Measurements from ENCODE around the gene GNE. TPM values are rescaled to one million over a fixed set of nuclear protein-coding genes. Genes with fewer than 3 reads are reported as not detected.

Gene GNE
- total and polyA plus RNA-seq, 2 of the 8 experiments (the other 6 are each of a cell fraction or from before 2014, with no cell fraction given), result 5.1 to 11.1 TPM

DNA sequence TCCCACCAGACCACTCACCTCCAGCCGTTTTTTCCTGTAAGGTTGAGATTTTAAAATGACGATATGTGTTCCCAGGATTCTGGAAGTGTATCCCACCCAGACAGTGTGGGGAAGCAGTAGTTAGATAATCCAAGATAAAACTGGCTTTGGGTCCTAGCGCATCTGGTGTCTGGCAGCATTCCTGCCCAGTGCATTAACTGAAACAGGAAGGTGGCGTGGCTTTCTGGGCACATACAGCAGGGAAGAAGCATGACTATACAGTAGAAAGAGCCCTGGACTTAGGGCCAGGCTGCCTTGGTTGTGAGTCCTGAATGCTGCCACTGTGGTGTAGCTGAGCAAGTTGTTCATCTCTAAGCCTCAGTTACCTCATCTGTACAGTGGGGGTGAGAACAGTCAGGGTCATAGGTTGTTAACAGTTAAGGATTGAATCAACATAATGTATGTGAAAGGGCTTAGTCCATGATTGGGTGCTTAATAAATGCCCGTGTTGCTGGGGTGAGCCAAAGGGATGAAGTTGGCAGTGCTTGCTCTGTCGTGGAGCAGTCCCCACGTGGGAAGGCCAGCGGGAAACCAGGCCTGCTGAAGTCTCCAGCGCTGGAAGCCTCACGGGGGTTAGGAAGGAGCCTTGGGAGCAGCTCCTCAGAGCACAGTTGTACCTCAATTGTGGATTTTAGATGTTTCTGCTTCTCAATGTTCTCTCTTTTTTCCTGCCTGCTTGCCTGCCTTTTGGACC is 49.6 kb downstream of the GNE start:
- Histone ChIP-seq H3K9ac (replicated peaks in 1 of 4; ENCODE audit: extremely low read depth in 1 of 4, low read depth in 3 of 4, low read length in 3 of 4) (no peak overlapping the region), H3K4ac (replicated peaks; ENCODE audit: insufficient read length, low read depth, low read length) (no peak overlapping the region), H3K14ac (ENCODE audit: insufficient read length) (no peak overlapping the region), H4K8ac (ENCODE audit: extremely low read depth, insufficient read depth, low read length) (no peak overlapping the region), H2BK5ac (ENCODE audit: low read depth, low read length) (no peak overlapping the region), H3K23me2 (ENCODE audit: low read depth, low read length) (no peaks in the 10 kb centered on the region), H4K5ac (ENCODE audit: insufficient read length, low read depth, low read length) (no peak overlapping the region), H4K91ac (replicated peaks; ENCODE audit: insufficient read length, low read length) (no peak overlapping the region), H2BK120ac (replicated peaks; ENCODE audit: low read depth, low read length) (no peak overlapping the region), H2BK20ac (ENCODE audit: low read length) (no peak overlapping the region), H3K4me3 (ENCODE audit: extremely low read depth in 1 of 4, insufficient read depth in 2 of 4, low read depth in 3 of 4, low read length in 4 of 4) (no peak overlapping the region), H2BK12ac (ENCODE audit: low read depth, low read length) (no peak overlapping the region), H3K4me1 (replicated peaks in 1 of 4; ENCODE audit: control insufficient read depth in 3 of 4, insufficient read depth in 4 of 4, low read length in 3 of 4) (no peaks in the 10 kb centered on the region; a peak in 1 of 7 replicates), H3K9me3 (ENCODE audit: insufficient read depth in 2 of 2, low read depth in 1 of 2, low read length in 1 of 2) (no peaks in the 10 kb centered on the region), H3K27me3 (replicated peaks in 1 of 4; ENCODE audit: control insufficient read depth in 3 of 4, extremely low read depth in 1 of 4, insufficient read depth in 3 of 4, low read length in 3 of 4) (no peaks in the 10 kb centered on the region), H2AFZ (ENCODE audit: low read length) (no peak overlapping the region), H3K79me1 (ENCODE audit: low read depth, low read length) (peaks cover 15% of the 10 kb centered on the region), H3K18ac (ENCODE audit: extremely low read depth, low read length) (no peak overlapping the region), H3K79me2 (ENCODE audit: control insufficient read depth in 1 of 2, insufficient read depth in 2 of 2, low read length in 2 of 2) (peaks cover 3 to 65% of the 10 kb centered on the region in 2 experiments; a peak in 2 of 4 replicates), H3K23ac (ENCODE audit: insufficient read length) (no peak overlapping the region), H4K20me1 (replicated peaks in 1 of 2; ENCODE audit: control insufficient read depth in 1 of 2, insufficient read depth in 2 of 2, low read length in 2 of 2) (peaks cover 12 to 39% of the 10 kb centered on the region in 2 experiments), H3K4me2 (ENCODE audit: insufficient read depth in 1 of 2, low read depth in 2 of 2, low read length in 2 of 2) (no peak overlapping the region), H2AK5ac (ENCODE audit: low read depth, low read length) (no peak overlapping the region), H3K27ac (ENCODE audit: low read depth, low read length) (no peak overlapping the region), H2BK15ac (ENCODE audit: low read length) (no peak overlapping the region), H3K56ac (replicated peaks; ENCODE audit: insufficient read length, low read depth, low read length) (no peak overlapping the region), H3K36me3 (ENCODE audit: control insufficient read depth in 2 of 4, insufficient read depth in 4 of 4, low read length in 3 of 4) (peaks cover 33 to 98% (median 73%) of the 10 kb centered on the region in 4 experiments)
- DNase-seq (ENCODE audit: low read depth in 1 of 2, low spot score in 2 of 2), result no peak
- POLR2A ChIA-PET (ENCODE audit: partially characterized antibody), result interaction anchor here (0.9 to 1.0 kb wide), 2 partner anchors 12 to 18 kb away, joined by 3 to 4 read pairs; partner anchors contain the start of gene CLTA
- FAIRE-seq, result no peak
- CTCF ChIA-PET (ENCODE audit: partially characterized antibody), result interaction anchor here (1.5 kb wide), 1 partner anchor 8 kb away, joined by 3 read pairs; no protein-coding TSS in a partner anchor
- WGBS, 2 experiments (ENCODE audit: extremely low coverage in 1 of 2, insufficient coverage in 1 of 2, insufficient read length in 1 of 2, insufficient replicate concordance in 2 of 2, low coverage in 1 of 2, low lambda C conversion rate in 2 of 2, missing lambda C conversion rate in 1 of 2), result 92% methylated on average over 10 of the region's 10 CpGs; no CpG with 5 or more reads in 1 of the 2 experiments
- TF ChIP-seq POU5F1 (IDR thresholded peaks at IDR 0.05; ENCODE audit: low read depth, low read length) (no peak), TEAD4 (IDR thresholded peaks at IDR 0.05; ENCODE audit: low read depth, low read length) (no peak), NRF1 (IDR thresholded peaks at IDR 0.05; ENCODE audit: low read depth, low read length) (no peak), SIN3A (conservative IDR thresholded peaks at IDR 0.05 in 1 of 2, IDR thresholded peaks at IDR 0.05 in 1 of 2; ENCODE audit: low read depth in 1 of 2, low read length in 2 of 2) (no peak), SIRT6 (IDR thresholded peaks at IDR 0.05; ENCODE audit: low read length) (no peak), SRF (IDR thresholded peaks at IDR 0.05; ENCODE audit: low read depth, low read length) (no peak), SP1 (IDR thresholded peaks at IDR 0.05; ENCODE audit: low read depth, low read length) (no peak), CHD2 (IDR thresholded peaks at IDR 0.05; ENCODE audit: low read length) (no peak), YY1 (IDR thresholded peaks at IDR 0.05; ENCODE audit: low read depth, low read length) (no peak), TCF12 (IDR thresholded peaks at IDR 0.05; ENCODE audit: low read depth, low read length) (no peak), RBBP5 (IDR thresholded peaks at IDR 0.05; ENCODE audit: borderline replicate concordance, low read depth, low read length) (no peak)
- TF ChIP-seq, protein P1, sequence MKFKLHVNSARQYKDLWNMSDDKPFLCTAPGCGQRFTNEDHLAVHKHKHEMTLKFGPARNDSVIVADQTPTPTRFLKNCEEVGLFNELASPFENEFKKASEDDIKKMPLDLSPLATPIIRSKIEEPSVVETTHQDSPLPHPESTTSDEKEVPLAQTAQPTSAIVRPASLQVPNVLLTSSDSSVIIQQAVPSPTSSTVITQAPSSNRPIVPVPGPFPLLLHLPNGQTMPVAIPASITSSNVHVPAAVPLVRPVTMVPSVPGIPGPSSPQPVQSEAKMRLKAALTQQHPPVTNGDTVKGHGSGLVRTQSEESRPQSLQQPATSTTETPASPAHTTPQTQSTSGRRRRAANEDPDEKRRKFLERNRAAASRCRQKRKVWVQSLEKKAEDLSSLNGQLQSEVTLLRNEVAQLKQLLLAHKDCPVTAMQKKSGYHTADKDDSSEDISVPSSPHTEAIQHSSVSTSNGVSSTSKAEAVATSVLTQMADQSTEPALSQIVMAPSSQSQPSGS (IDR thresholded peaks at IDR 0.05; ENCODE audit: low read length), result no peak

Data from H1 (cell line).